Measurements from ENCODE around the gene VCAM1.

Gene VCAM1

DNA sequence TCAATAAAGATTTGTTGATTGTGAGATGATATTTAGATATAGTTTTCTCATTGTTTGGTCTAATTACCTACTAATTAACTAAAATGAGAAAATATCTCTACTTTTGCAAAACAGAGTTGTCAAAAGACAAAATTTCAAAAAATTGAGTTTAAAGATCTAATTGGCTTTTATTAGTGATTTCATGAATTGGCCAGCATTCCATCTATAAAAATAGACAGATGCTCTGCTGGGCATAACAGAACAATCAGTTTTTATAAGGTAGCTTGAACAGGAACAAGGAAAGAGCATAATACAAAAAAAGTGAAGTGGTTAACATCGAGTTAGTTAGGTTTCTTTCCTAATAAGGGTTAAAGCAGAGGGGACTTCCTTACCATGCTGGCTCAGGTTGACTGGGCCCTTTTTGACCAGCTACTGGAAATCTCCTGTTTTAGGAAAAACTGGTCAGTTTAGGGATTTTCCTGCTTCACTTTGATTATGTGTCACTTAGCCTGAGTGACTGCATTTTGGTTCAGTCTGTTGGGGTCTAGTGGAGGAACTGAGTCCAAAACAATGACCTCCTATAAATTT, 63.0 kb downstream of the VCAM1 start:
- no peak for DNase-seq (ENCODE audit: low read depth in 1 of 2, low spot score in 1 of 2)
- Histone ChIP-seq H3K27me3 (ENCODE audit: insufficient read depth, poor library complexity, severe bottlenecking) (no peaks in the 10 kb centered on the region), H3K4me3 (replicated peaks; ENCODE audit: insufficient read depth, low read length) (no peak overlapping the region), H3K27ac (replicated peaks) (no peak overlapping the region)
- TF ChIP-seq GABPA (IDR thresholded peaks at IDR 0.05; ENCODE audit: low read depth), result no peak
- peak; percentile 55; the same call in 1 of the 2 replicates for TF ChIP-seq SPI1 (IDR thresholded peaks at IDR 0.05; ENCODE audit: borderline replicate concordance, low read depth)
- TF ChIP-seq POLR2AphosphoS5 (IDR thresholded peaks at IDR 0.05; ENCODE audit: low read depth), result no peak
- TF ChIP-seq CTCF (IDR thresholded peaks at IDR 0.05; ENCODE audit: insufficient read depth, low read length), result no peak
- TF ChIP-seq, protein P1, sequence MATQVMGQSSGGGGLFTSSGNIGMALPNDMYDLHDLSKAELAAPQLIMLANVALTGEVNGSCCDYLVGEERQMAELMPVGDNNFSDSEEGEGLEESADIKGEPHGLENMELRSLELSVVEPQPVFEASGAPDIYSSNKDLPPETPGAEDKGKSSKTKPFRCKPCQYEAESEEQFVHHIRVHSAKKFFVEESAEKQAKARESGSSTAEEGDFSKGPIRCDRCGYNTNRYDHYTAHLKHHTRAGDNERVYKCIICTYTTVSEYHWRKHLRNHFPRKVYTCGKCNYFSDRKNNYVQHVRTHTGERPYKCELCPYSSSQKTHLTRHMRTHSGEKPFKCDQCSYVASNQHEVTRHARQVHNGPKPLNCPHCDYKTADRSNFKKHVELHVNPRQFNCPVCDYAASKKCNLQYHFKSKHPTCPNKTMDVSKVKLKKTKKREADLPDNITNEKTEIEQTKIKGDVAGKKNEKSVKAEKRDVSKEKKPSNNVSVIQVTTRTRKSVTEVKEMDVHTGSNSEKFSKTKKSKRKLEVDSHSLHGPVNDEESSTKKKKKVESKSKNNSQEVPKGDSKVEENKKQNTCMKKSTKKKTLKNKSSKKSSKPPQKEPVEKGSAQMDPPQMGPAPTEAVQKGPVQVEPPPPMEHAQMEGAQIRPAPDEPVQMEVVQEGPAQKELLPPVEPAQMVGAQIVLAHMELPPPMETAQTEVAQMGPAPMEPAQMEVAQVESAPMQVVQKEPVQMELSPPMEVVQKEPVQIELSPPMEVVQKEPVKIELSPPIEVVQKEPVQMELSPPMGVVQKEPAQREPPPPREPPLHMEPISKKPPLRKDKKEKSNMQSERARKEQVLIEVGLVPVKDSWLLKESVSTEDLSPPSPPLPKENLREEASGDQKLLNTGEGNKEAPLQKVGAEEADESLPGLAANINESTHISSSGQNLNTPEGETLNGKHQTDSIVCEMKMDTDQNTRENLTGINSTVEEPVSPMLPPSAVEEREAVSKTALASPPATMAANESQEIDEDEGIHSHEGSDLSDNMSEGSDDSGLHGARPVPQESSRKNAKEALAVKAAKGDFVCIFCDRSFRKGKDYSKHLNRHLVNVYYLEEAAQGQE (IDR thresholded peaks at IDR 0.05; ENCODE audit: insufficient replicate concordance, low read depth), result no peak

DNA sequence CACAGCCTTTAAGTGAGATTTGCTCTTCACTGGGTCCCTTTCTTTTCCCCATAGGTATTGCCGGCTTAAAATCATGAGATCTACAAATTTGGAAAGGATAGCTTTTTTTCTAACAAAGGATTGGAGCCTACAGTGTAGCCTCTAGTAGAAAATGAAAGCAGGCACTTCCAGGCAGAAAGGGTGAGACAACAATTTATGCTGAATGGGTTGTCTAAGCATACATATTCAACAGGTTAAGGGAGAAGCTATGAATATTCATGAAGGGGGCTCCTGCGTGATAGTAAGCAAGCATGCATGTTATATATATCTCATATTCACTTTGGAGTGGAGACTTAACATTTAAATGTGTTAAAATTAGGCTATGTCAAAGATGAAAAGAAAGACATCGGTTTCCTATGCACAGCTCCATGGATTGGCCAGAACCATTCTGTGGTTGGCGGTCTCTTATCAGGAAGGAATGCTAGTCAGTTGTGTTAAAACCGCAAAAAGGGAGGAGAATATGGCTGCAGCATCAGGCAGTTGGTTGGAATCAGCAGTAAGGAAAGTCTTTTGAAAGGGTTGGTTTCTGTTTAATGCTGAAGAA, 66.0 kb downstream of the VCAM1 start:
- H3K27ac ChIP-seq (replicated peaks), result no peak overlapping the region
- TF ChIP-seq POLR2AphosphoS5 (IDR thresholded peaks at IDR 0.05; ENCODE audit: low read depth), result no peak
- TF ChIP-seq GABPA (IDR thresholded peaks at IDR 0.05; ENCODE audit: low read depth), result no peak
- no peak for TF ChIP-seq SPI1 (IDR thresholded peaks at IDR 0.05; ENCODE audit: borderline replicate concordance, low read depth)
- TF ChIP-seq, protein P1 (IDR thresholded peaks at IDR 0.05; ENCODE audit: insufficient replicate concordance, low read depth), result no peak
- TF ChIP-seq CTCF (IDR thresholded peaks at IDR 0.05; ENCODE audit: insufficient read depth, low read length), result no peak
- no peak overlapping the region for H3K4me3 ChIP-seq (replicated peaks; ENCODE audit: insufficient read depth, low read length)
- no peaks in the 10 kb centered on the region for H3K27me3 ChIP-seq (ENCODE audit: insufficient read depth, poor library complexity, severe bottlenecking)
- DNase-seq (ENCODE audit: low read depth in 1 of 2, low spot score in 1 of 2), result peak in 1 of 2 experiments; percentile 36

GRCh38 chr1:100786870-100787269, 67.3 kb downstream of the VCAM1 start:
- Histone ChIP-seq H3K27ac (replicated peaks) (no peak overlapping the region), H3K4me3 (replicated peaks; ENCODE audit: insufficient read depth, low read length) (no peak overlapping the region), H3K27me3 (ENCODE audit: insufficient read depth, poor library complexity, severe bottlenecking) (no peaks in the 10 kb centered on the region)
- TF ChIP-seq, protein P1 (IDR thresholded peaks at IDR 0.05; ENCODE audit: insufficient replicate concordance, low read depth), result no peak
- no peak for TF ChIP-seq POLR2AphosphoS5 (IDR thresholded peaks at IDR 0.05; ENCODE audit: low read depth)
- TF ChIP-seq GABPA (IDR thresholded peaks at IDR 0.05; ENCODE audit: low read depth), result no peak
- DNase-seq (ENCODE audit: low read depth in 1 of 2, low spot score in 1 of 2), result no peak

Measured in HL-60 (cell line).